A673 (cell line): ENCODE measurements around the gene SEMA4C.

Experiments
- CTCF ChIP-seq: fragments of 300-800, 200-600 bp; sonication (generic); conservative IDR thresholded peaks from 2 replicates; pipeline ENCODE4 v1.5.1; 2017; ENCODE audit warnings: low read depth, mild to moderate bottlenecking, antibody characterized with exemption, low read length, moderate library complexity, mixed read lengths
- EZH2 ChIP-seq: fragments of 200-600 bp; sonication (generic); IDR thresholded peaks from 2 replicates; pipeline ENCODE4 v1.6.1; 2017; ENCODE audit warnings: borderline replicate concordance, low read depth, mild to moderate bottlenecking, mixed read lengths, antibody characterized with exemption, low read length; ENCODE audit not compliant: poor library complexity, severe bottlenecking

- TF ChIP-seq EZH2, result no peak
- TF ChIP-seq CTCF, result no peak
These were observed 9.1 kb upstream of the SEMA4C start for GRCh38 chr2:96878796-96879544.
